Left colon (tissue), 2 donors: ENCODE data around the gene C5. TPM values are rescaled to one million over a fixed set of nuclear protein-coding genes. Genes with fewer than 3 reads are reported as not detected.

Experiments
- ATAC-seq: fragments of 200-7000 bp; cut with Tn5 transposase; one replicate; pipeline ENCODE4 v1.9.1; 2020; ENCODE audit warnings: mild to moderate bottlenecking, moderate library complexity
- DNase-seq, 2 donors: peaks; one replicate each; pipeline ENCODE4 v3.0.0-alpha.2; 2020
- intact Hi-C, 2 donors: fragments of 100-400 bp; cut with DNase I in 1 of 2; cut with micrococcal nuclease in 1 of 2; formaldehyde crosslinking; loops; one replicate each; pipeline versions ENCODE4 v1.11.2 to v1.14.0; 2022; cut with DNase I, micrococcal nuclease
- total RNA-seq, 2 donors: library from RNA; stranded (reverse); fragmentation: NEBNext Ultra II Directional; extraction: Animal tissue kit (Norgen Biotek cat#: 25700); gene quantifications; one replicate each; pipeline ENCODE4 v1.2.1, GENCODE V29; 2021
- donor health status: DM: no; HTN: no; CAD: no.
- donor health status: DM: yes; HTN: yes; CAD: no.

Gene C5
- total RNA-seq, 2 donors from 2014 or later = 1.2 to 1.9 TPM

GRCh38 chr9:120934281-120934680 is 115.8 kb downstream of the C5 start:
- DNase-seq (no peak), ATAC-seq (no peak)
- intact Hi-C loops = loop anchor here in 1 of 2 donors (10.0 kb wide), 1 partner anchor 179 kb away; no protein-coding TSS in a partner anchor

- no peak for ATAC-seq
- intact Hi-C loops = loop anchor here in 1 of 2 donors (10.0 kb wide), 1 partner anchor 179 kb away; no protein-coding TSS in a partner anchor
- no peak for DNase-seq
Observed at GRCh38 chr9:120933310-120934055, 116.6 kb downstream of the C5 start.

GRCh38 chr9:120932086-120932823 is 117.8 kb downstream of the C5 start:
- no peak for ATAC-seq
- DNase-seq = no peak
- intact Hi-C loops = loop anchor here in 1 of 2 donors (10.0 kb wide), 1 partner anchor 177 kb away; no protein-coding TSS in a partner anchor

- intact Hi-C loops = loop anchor here in 1 of 2 donors (10.0 kb wide), 1 partner anchor 177 kb away; no protein-coding TSS in a partner anchor
- no peak for DNase-seq
- no peak for ATAC-seq
Observed at GRCh38 chr9:120931231-120932085, 118.6 kb downstream of the C5 start.

- intact Hi-C loops = no loop called here
- DNase-seq (no peak), ATAC-seq (peak; percentile 19)
Observed at GRCh38 chr9:120929229-120929791, 120.8 kb downstream of the C5 start.

GRCh38 chr9:120928483-120929228 is 121.4 kb downstream of the C5 start:
- peak; percentile 80 to 88 for DNase-seq
- intact Hi-C loops = no loop called here
- peak; percentile 96 for ATAC-seq

GRCh38 chr9:120928015-120928482 is 122.0 kb downstream of the C5 start:
- DNase-seq (no peak), ATAC-seq (peak; percentile 63)
- intact Hi-C loops = no loop called here

- intact Hi-C loops = no loop called here
- ATAC-seq (no peak), DNase-seq (no peak)
Observed at GRCh38 chr9:120927269-120928014, 122.6 kb downstream of the C5 start.

GRCh38 chr9:120926397-120926928 is 123.6 kb downstream of the C5 start, which contains the start of gene TRAF1:
Gene TRAF1 (minus strand): TSS chr9:120926796. CDS start chr9:120926075, 721 bp downstream.
- ATAC-seq = no peak
- no peak for DNase-seq
- intact Hi-C loops = no loop called here

- DNase-seq (no peak), ATAC-seq (no peak)
- intact Hi-C loops = no loop called here
Observed at GRCh38 chr9:120925535-120926396, 124.3 kb downstream of the C5 start.

- intact Hi-C loops = no loop called here
- DNase-seq (no peak), ATAC-seq (no peak)
Observed at GRCh38 chr9:120924698-120925534, 125.2 kb downstream of the C5 start.

GRCh38 chr9:120923620-120924328 is 126.3 kb downstream of the C5 start:
- ATAC-seq = no peak
- no peak for DNase-seq
- intact Hi-C loops = no loop called here

GRCh38 chr9:120922404-120923195 is 127.5 kb downstream of the C5 start:
- intact Hi-C loops = no loop called here
- DNase-seq = no peak
- ATAC-seq = no peak

GRCh38 chr9:120921661-120922181 is 128.4 kb downstream of the C5 start:
- intact Hi-C loops = no loop called here
- DNase-seq (no peak), ATAC-seq (no peak)
